ENCODE data around the gene RRP8.

RRP8 gene

GRCh38 chr11:6616596-6617250 lies 13.3 kb upstream of the RRP8 start:
- DNase-seq = no peak

GRCh38 chr11:6615882-6616585 lies 12.6 kb upstream of the RRP8 start:
- no peak for DNase-seq

- DNase-seq = no peak
These were observed 11.6 kb upstream of the RRP8 start for GRCh38 chr11:6615046-6615445.

- DNase-seq = no peak
These were observed 11.0 kb upstream of the RRP8 start for GRCh38 chr11:6614446-6614845.

- no peak for DNase-seq
These were observed 10.1 kb upstream of the RRP8 start for GRCh38 chr11:6613496-6613895.

GRCh38 chr11:6612213-6613041 lies 9.0 kb upstream of the RRP8 start, which contains the start of gene TAF10:
TAF10 (minus strand) TSS chr11:6612216; CDS start chr11:6612189, 27 bp downstream.
- peak; percentile 90 for DNase-seq

GRCh38 chr11:6611963-6612212 lies 8.5 kb upstream of the RRP8 start:
- no peak for DNase-seq

GRCh38 chr11:6611092-6611962 lies 7.9 kb upstream of the RRP8 start:
- DNase-seq = no peak

GRCh38 chr11:6610591-6610990 lies 7.2 kb upstream of the RRP8 start:
- DNase-seq = no peak

GRCh38 chr11:6609502-6610015 lies 6.1 kb upstream of the RRP8 start:
- DNase-seq = no peak

- DNase-seq = no peak
These were observed 5.5 kb upstream of the RRP8 start for GRCh38 chr11:6608726-6609501.

- DNase-seq = no peak
These were observed 4.6 kb upstream of the RRP8 start for GRCh38 chr11:6608011-6608410.

GRCh38 chr11:6607190-6607795 lies 3.9 kb upstream of the RRP8 start:
- DNase-seq = no peak

GRCh38 chr11:6606471-6607189 lies 3.2 kb upstream of the RRP8 start:
- DNase-seq = no peak

GRCh38 chr11:6604790-6605189 lies 1.4 kb upstream of the RRP8 start:
- DNase-seq = no peak

GRCh38 chr11:6604081-6604626 lies 738 bp upstream of the RRP8 start:
- DNase-seq = no peak

GRCh38 chr11:6602096-6602940 lies 1.1 kb downstream of the RRP8 start:
- no peak for DNase-seq

- no peak for DNase-seq
These were observed 2.4 kb downstream of the RRP8 start for GRCh38 chr11:6601041-6601461.

GRCh38 chr11:6599881-6600390 lies 3.5 kb downstream of the RRP8 start:
- no peak for DNase-seq
